H9 (cell line): ENCODE results near the gene GNL1. TPM values are rescaled to one million over a fixed set of nuclear protein-coding genes. Genes with fewer than 3 reads are reported as not detected.
A peak's percentile ranks its signal among the peaks of the same experiment; 100 is the strongest.

ENCODE experiments used
- DNase-seq: peaks from one replicate; pipeline ENCODE4 v3.0.0-alpha.2; 2017
- H2AFZ ChIP-seq: one replicate; pipeline ENCODE4 v1.6.1; 2013; ENCODE audit warnings: mild to moderate bottlenecking, low read length, control low read depth, moderate library complexity
- H2AK5ac ChIP-seq: 2 replicates; pipeline ENCODE4 v1.6.1; 2013; ENCODE audit warnings: low read length, control low read depth, mixed read lengths; ENCODE audit not compliant: insufficient read length
- H2BK120ac ChIP-seq: one replicate; pipeline ENCODE4 v1.6.1; 2013; ENCODE audit warnings: low read depth, mild to moderate bottlenecking, low read length, control low read depth, inconsistent platforms; ENCODE audit not compliant: poor library complexity, severe bottlenecking
- H2BK12ac ChIP-seq: 2 replicates; pipeline ENCODE4 v1.6.1; 2013; ENCODE audit warnings: low read length, control low read depth, mixed read lengths, low read depth; ENCODE audit not compliant: insufficient read length
- H2BK15ac ChIP-seq: 2 replicates; pipeline ENCODE4 v1.6.1; 2013; ENCODE audit warnings: low read depth, low read length, control low read depth
- H2BK20ac ChIP-seq: one replicate; pipeline ENCODE4 v1.6.1; 2013; ENCODE audit warnings: low read depth, mild to moderate bottlenecking, low read length, control low read depth, inconsistent platforms; ENCODE audit not compliant: poor library complexity, severe bottlenecking
- H2BK5ac ChIP-seq: 2 replicates; pipeline ENCODE4 v1.6.1; 2013; ENCODE audit warnings: low read length, control low read depth, mixed read lengths; ENCODE audit not compliant: insufficient read length
- H3K14ac ChIP-seq: 2 replicates; pipeline ENCODE4 v1.6.1; 2013; ENCODE audit warnings: low read length, control low read depth; ENCODE audit not compliant: insufficient read depth
- H3K18ac ChIP-seq: 2 replicates; pipeline ENCODE4 v1.6.1; 2013; ENCODE audit warnings: low read depth, mild to moderate bottlenecking, mixed read lengths, low read length, control low read depth; ENCODE audit not compliant: insufficient read length
- H3K23ac ChIP-seq: 2 replicates; pipeline ENCODE4 v1.6.1; 2013; ENCODE audit warnings: low read length, control low read depth, mixed read lengths, low read depth; ENCODE audit not compliant: insufficient read length
- H3K23me2 ChIP-seq: 2 replicates; pipeline ENCODE4 v1.6.1; 2013; ENCODE audit warnings: low read depth, mild to moderate bottlenecking, mixed read lengths, low read length, control low read depth; ENCODE audit not compliant: insufficient read length, poor library complexity, severe bottlenecking
- H3K27ac ChIP-seq: 2 replicates; pipeline ENCODE4 v1.5.1; 2013; ENCODE audit warnings: low read length, control low read depth, mixed read lengths, low read depth; ENCODE audit not compliant: insufficient read length
- H3K27me3 ChIP-seq: 2 replicates; pipeline ENCODE4 v1.6.1; 2013; ENCODE audit warnings: low read length, control low read depth, inconsistent platforms; ENCODE audit not compliant: insufficient read depth
- H3K4ac ChIP-seq: 2 replicates; pipeline ENCODE4 v1.6.1; 2013; ENCODE audit warnings: low read depth, mild to moderate bottlenecking, control low read depth, inconsistent platforms, low read length, moderate library complexity
- H3K4me1 ChIP-seq: 2 replicates; pipeline ENCODE4 v1.6.1; 2013; ENCODE audit warnings: low read length, control low read depth, inconsistent platforms; ENCODE audit not compliant: insufficient read depth
- H3K4me2 ChIP-seq: 2 replicates; pipeline ENCODE4 v1.6.1; 2013; ENCODE audit warnings: low read length, control low read depth, mixed read lengths; ENCODE audit not compliant: insufficient read length, insufficient read depth
- H3K56ac ChIP-seq: 2 replicates; pipeline ENCODE4 v1.6.1; 2013; ENCODE audit warnings: low read depth, mild to moderate bottlenecking, mixed read lengths, low read length, control low read depth; ENCODE audit not compliant: insufficient read length
- H3K79me1 ChIP-seq: 2 replicates; pipeline ENCODE4 v1.6.1; 2013; ENCODE audit warnings: low read depth, mild to moderate bottlenecking, moderate library complexity, low read length, control low read depth, inconsistent platforms; ENCODE audit not compliant: insufficient read depth, poor library complexity, severe bottlenecking
- H3K79me2 ChIP-seq: 2 replicates; pipeline ENCODE4 v1.6.1; 2013; ENCODE audit warnings: low read length, control low read depth, inconsistent platforms; ENCODE audit not compliant: insufficient read depth
- H3K9ac ChIP-seq: 2 replicates; pipeline ENCODE4 v1.6.1; 2013; ENCODE audit warnings: low read length, control low read depth, mixed read lengths; ENCODE audit not compliant: insufficient read length; ENCODE audit errors: extremely low read depth
- H3K9me3 ChIP-seq: one replicate; pipeline ENCODE4 v1.6.1; 2013; ENCODE audit warnings: low read depth, low read length, inconsistent platforms; ENCODE audit not compliant: control insufficient read depth
- H3T11ph ChIP-seq: one replicate; pipeline ENCODE4 v1.6.1; 2013; ENCODE audit warnings: mild to moderate bottlenecking, low read length, control low read depth, inconsistent platforms
- H4K20me1 ChIP-seq: one replicate; pipeline ENCODE4 v1.6.1; 2013; ENCODE audit not compliant: control insufficient read depth, insufficient read length, insufficient read depth
- H4K5ac ChIP-seq: 2 replicates; pipeline ENCODE4 v1.6.1; 2013; ENCODE audit warnings: low read depth, mild to moderate bottlenecking, mixed read lengths, low read length, control low read depth; ENCODE audit not compliant: insufficient read length
- H4K8ac ChIP-seq: replicated peaks from 2 replicates; pipeline ENCODE4 v1.6.1; 2013; ENCODE audit warnings: low read length, control low read depth, mixed read lengths, low read depth; ENCODE audit not compliant: insufficient read length
- H4K91ac ChIP-seq: 2 replicates; pipeline ENCODE4 v1.6.1; 2013; ENCODE audit warnings: low read depth, mild to moderate bottlenecking, moderate library complexity, mixed read lengths, low read length, control low read depth; ENCODE audit not compliant: insufficient read length
- H3K27ac Mint-ChIP-seq, 3 experiments: 2 replicates in 2 of 3; 3 replicates in 1 of 3; pipeline ENCODE4 v1.8.0; 2020 to 2021; ENCODE audit warnings: mixed read lengths in 3 of 3, mild to moderate bottlenecking in 1 of 3, moderate library complexity in 1 of 3
- H3K27me3 Mint-ChIP-seq: 2 replicates; pipeline ENCODE4 v1.8.0; 2021; ENCODE audit warnings: low read depth, mild to moderate bottlenecking, moderate library complexity, mixed read lengths
- H3K36me3 Mint-ChIP-seq, 3 experiments: 2 replicates in 2 of 3; 3 replicates in 1 of 3; pipeline ENCODE4 v1.8.0; 2020 to 2021; ENCODE audit warnings: low read depth in 3 of 3, mixed read lengths in 3 of 3; ENCODE audit not compliant: insufficient read depth in 1 of 3
- H3K4me1 Mint-ChIP-seq, 2 experiments: 2 replicates each; pipeline ENCODE4 v1.8.0; 2020; ENCODE audit warnings: mixed read lengths in 2 of 2
- H3K4me3 Mint-ChIP-seq, 2 experiments: 2 replicates in 1 of 2; 3 replicates in 1 of 2; pipeline ENCODE4 v1.8.0; 2020 to 2021; ENCODE audit warnings: mild to moderate bottlenecking in 2 of 2, mixed read lengths in 2 of 2, moderate library complexity in 1 of 2
- H3K9me3 Mint-ChIP-seq, 2 experiments: 2 replicates in 1 of 2; 3 replicates in 1 of 2; pipeline ENCODE4 v1.8.0; 2020; ENCODE audit warnings: mild to moderate bottlenecking in 2 of 2, mixed read lengths in 2 of 2, moderate library complexity in 1 of 2
- CTCF ChIP-seq: fragments of 200-600 bp; sonication (generic); conservative IDR thresholded peaks from 3 replicates; pipeline ENCODE4 v1.8.0; 2021; ENCODE audit warnings: antibody characterized with exemption, mild to moderate bottlenecking
- WGBS: extraction: QIAGEN DNeasy Blood & Tissue Kit; methylation state at CpG from one replicate; pipeline ENCODE4 v1.1.7; 2013; ENCODE audit warnings: missing lambda C conversion rate, low lambda C conversion rate, mixed read lengths; ENCODE audit not compliant: insufficient read length; ENCODE audit errors: extremely low coverage; 5-methylcytosine and 5-hydroxymethylcytosine counted together
- total RNA-seq: library from RNA; stranded (reverse); gene quantifications from 2 replicates; pipeline ENCODE4 v1.2.1, GENCODE V29; 2021

Gene GNL1
- total RNA-seq, 1 experiment from 2014 or later: 83.5 TPM

GRCh38 chr6:30573113-30573512, 16.8 kb upstream of the GNL1 start:
- H3K79me1 ChIP-seq: peaks cover 17% of the 10 kb centered on the region
- H2BK15ac ChIP-seq: no peak overlapping the region
- no peaks in the 10 kb centered on the region for H3K4me1 ChIP-seq
- peaks cover 18 to 26% (median 23%) of the 10 kb centered on the region in 3 experiments for H3K36me3 Mint-ChIP-seq
- no peak overlapping the region for H2AK5ac ChIP-seq
- H3K14ac ChIP-seq: no peak overlapping the region
- H3K4me1 Mint-ChIP-seq: peaks cover 26 to 28% of the 10 kb centered on the region in 2 experiments
- no peak overlapping the region for H3T11ph ChIP-seq
- H3K27me3 Mint-ChIP-seq: peaks cover 10% of the 10 kb centered on the region
- no peak overlapping the region for H4K8ac ChIP-seq
- H2AFZ ChIP-seq: no peak overlapping the region
- peak overlapping the region in 2 of 3 experiments; percentile 11 to 35; a peak in 3 of 7 replicates for H3K27ac Mint-ChIP-seq
- peaks cover 28% of the 10 kb centered on the region; the same call in 1 of the 2 replicates for H3K79me2 ChIP-seq
- no peak overlapping the region for H2BK5ac ChIP-seq
- no peak overlapping the region for H4K91ac ChIP-seq
- H3K9me3 Mint-ChIP-seq: no peaks in the 10 kb centered on the region; a peak in 2 of 5 replicates
- H3K56ac ChIP-seq: no peak overlapping the region
- H3K4me3 Mint-ChIP-seq: peak overlapping the region; percentile 22 to 99; a peak in 4 of 5 replicates
- H3K23me2 ChIP-seq: peaks cover 6% of the 10 kb centered on the region
- H2BK120ac ChIP-seq: no peak overlapping the region
- no peak overlapping the region for H4K5ac ChIP-seq
- no peak overlapping the region for H3K27ac ChIP-seq
- TF ChIP-seq CTCF: no peak
- H2BK20ac ChIP-seq: no peak overlapping the region
- DNase-seq: no peak
- H3K9ac ChIP-seq: no peak overlapping the region
- no peaks in the 10 kb centered on the region for H3K27me3 ChIP-seq
- H3K18ac ChIP-seq: no peak overlapping the region
- H3K4me2 ChIP-seq: no peak overlapping the region
- no peaks in the 10 kb centered on the region for H3K9me3 ChIP-seq
- no CpG with 5 or more reads among the region's 4 CpGs for WGBS
- no peak overlapping the region for H3K4ac ChIP-seq
- no peak overlapping the region for H3K23ac ChIP-seq
- no peaks in the 10 kb centered on the region for H4K20me1 ChIP-seq
- H2BK12ac ChIP-seq: no peak overlapping the region
